ENCODE measurements around the gene SLC30A1. TPM values are rescaled to one million over a fixed set of nuclear protein-coding genes. Genes with fewer than 3 reads are reported as not detected.

SLC30A1 gene
- total RNA-seq, 2 donors from 2014 or later = 12.5 to 22.0 TPM

- Histone ChIP-seq H3K27ac (no peak overlapping the region), H3K27me3 (replicated peaks; ENCODE audit: insufficient read depth) (no peaks in the 10 kb centered on the region), H3K36me3 (no peaks in the 10 kb centered on the region), H3K4me1 (replicated peaks) (no peaks in the 10 kb centered on the region), H3K4me3 (no peak overlapping the region), H3K9me3 (no peaks in the 10 kb centered on the region)
- intact Hi-C loops (cut with DNase I) = no loop called here
- no peak for TF ChIP-seq CTCF (IDR thresholded peaks at IDR 0.05)
- no peak for TF ChIP-seq POLR2AphosphoS5 (IDR thresholded peaks at IDR 0.05)
- TF ChIP-seq POLR2A (IDR thresholded peaks at IDR 0.05) = no peak
- DNase-seq (ENCODE audit: low spot score) = no peak
- WGBS = 85% methylated on average over 6 of the region's 6 CpGs
Measured at GRCh38 chr1:211522804-211523203, 56.2 kb downstream of the SLC30A1 start.

Other genes starting within 250 kb of the SLC30A1 start
- under 1 TPM; 0.27 to 0.28 TPM for gene RD3, start 87.0 kb downstream of the SLC30A1 start, total RNA-seq
- 1 to 10 TPM; 1.7 to 8.5 TPM for gene NEK2, start 96.5 kb upstream of the SLC30A1 start, total RNA-seq